GM23338 (cell line): ENCODE measurements around the gene TENT5C. TPM values are rescaled to one million over a fixed set of nuclear protein-coding genes. Genes with fewer than 3 reads are reported as not detected.

Experiments used
- EZH2 ChIP-seq: fragments of 200-600 bp; sonication (generic); IDR thresholded peaks from one replicate; pipeline ENCODE4 v1.8.0; 2017; ENCODE audit warnings: antibody characterized with exemption, mild to moderate bottlenecking, low read depth; ENCODE audit not compliant: unreplicated experiment
- NANOG ChIP-seq: IDR thresholded peaks from 2 replicates; pipeline ENCODE4 v1.6.1; 2016; ENCODE audit warnings: antibody characterized with exemption, borderline replicate concordance
- POLR2AphosphoS5 ChIP-seq: IDR thresholded peaks from 2 replicates; pipeline ENCODE4 v1.6.1; 2016; ENCODE audit warnings: antibody characterized with exemption, low read depth
- REST ChIP-seq: IDR thresholded peaks from one replicate; pipeline ENCODE4 v1.6.1; 2018; ENCODE audit warnings: antibody characterized with exemption; ENCODE audit not compliant: unreplicated experiment
- ZNF114 ChIP-seq: fragments of 250-450 bp; sonication (Bioruptor Pico); IDR thresholded peaks from 2 replicates; pipeline ENCODE4 v1.5.0; 2020; ENCODE audit warnings: mild to moderate bottlenecking, moderate library complexity
- ZNF331 ChIP-seq: fragments of 250-450 bp; sonication (Bioruptor Pico); IDR thresholded peaks from 2 replicates; pipeline ENCODE4 v1.5.0; 2020; ENCODE audit warnings: low read depth, mild to moderate bottlenecking, moderate library complexity
- ZNF462 ChIP-seq: fragments of 250-450 bp; sonication (Bioruptor Pico); IDR thresholded peaks from 2 replicates; pipeline ENCODE4 v1.5.0; 2020; ENCODE audit warnings: mild to moderate bottlenecking, moderate library complexity
- polyA plus RNA-seq: library from polyadenylated mRNA; unstranded; fragments of >200 nt; fragmentation: Nextera tagmentation; extraction: Ambion mirVana; gene quantifications from 2 replicates; pipeline ENCODE4 v1.2.1, GENCODE V29; 2016
- total RNA-seq: library from RNA; depleted of rRNA; stranded (reverse); fragments of >200 nt; shearing (Covaris generic); gene quantifications from 2 replicates; pipeline ENCODE4 v1.2.3, GENCODE V29; 2014
- TF ChIP-seq, protein P1 (sequence below): IDR thresholded peaks from 2 replicates; pipeline ENCODE4 v1.6.1; 2016; ENCODE audit warnings: antibody characterized with exemption

TENT5C gene
- total and polyA plus RNA-seq, 2 experiments from 2014 or later = 0.23 to 0.80 TPM

DNA sequence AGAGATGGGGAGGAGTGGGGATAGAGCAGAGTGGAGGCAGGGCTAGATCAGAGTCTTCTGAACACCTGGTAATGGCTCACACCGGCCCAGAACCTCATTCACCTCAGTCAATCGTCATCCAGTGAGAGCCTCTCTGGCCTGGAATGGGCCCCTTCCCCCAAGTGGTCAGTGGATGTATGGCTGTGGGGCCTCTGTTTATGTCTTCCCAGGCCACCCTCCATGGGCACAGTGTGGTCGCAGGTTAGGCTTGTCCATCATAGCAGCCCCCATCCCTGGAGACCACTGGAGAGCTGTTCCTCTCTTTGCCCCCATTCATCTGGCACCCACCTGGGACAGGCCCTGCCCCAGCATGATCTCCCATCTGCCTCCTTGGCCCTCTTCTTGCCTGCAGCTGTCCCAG, 29.6 kb upstream of the TENT5C start (continued):
- no peak for TF ChIP-seq ZNF462 (CRISPR knock-in tag)
- TF ChIP-seq, protein P1, sequence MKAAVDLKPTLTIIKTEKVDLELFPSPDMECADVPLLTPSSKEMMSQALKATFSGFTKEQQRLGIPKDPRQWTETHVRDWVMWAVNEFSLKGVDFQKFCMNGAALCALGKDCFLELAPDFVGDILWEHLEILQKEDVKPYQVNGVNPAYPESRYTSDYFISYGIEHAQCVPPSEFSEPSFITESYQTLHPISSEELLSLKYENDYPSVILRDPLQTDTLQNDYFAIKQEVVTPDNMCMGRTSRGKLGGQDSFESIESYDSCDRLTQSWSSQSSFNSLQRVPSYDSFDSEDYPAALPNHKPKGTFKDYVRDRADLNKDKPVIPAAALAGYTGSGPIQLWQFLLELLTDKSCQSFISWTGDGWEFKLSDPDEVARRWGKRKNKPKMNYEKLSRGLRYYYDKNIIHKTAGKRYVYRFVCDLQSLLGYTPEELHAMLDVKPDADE = no peak
- TF ChIP-seq REST = no peak
- TF ChIP-seq POLR2AphosphoS5 = no peak
- no peak for TF ChIP-seq ZNF114 (CRISPR knock-in tag)
- no peak for TF ChIP-seq NANOG
- no peak for TF ChIP-seq EZH2
- TF ChIP-seq ZNF331 (CRISPR knock-in tag) = no peak
